Measurements from ENCODE around the gene CNOT11.

- peak; percentile 8 for TF ChIP-seq CTCF (IDR thresholded peaks at IDR 0.05; ENCODE audit: low read depth, low read length, poor library complexity, severe bottlenecking)
- no peak for TF ChIP-seq EZH2phosphoT487 (IDR thresholded peaks at IDR 0.05; ENCODE audit: borderline replicate concordance, low read length)
Measured at GRCh38 chr2:101308432-101309210, 55.9 kb downstream of the CNOT11 start, which contains the start of gene RNF149.
